A673 (cell line): Measurements from ENCODE around the gene SPDYE4. TPM values are rescaled to one million over a fixed set of nuclear protein-coding genes. Genes with fewer than 3 reads are reported as not detected.

Experiments used
- BruUV-seq: library from RNA; stranded (reverse); fragments of 400-500 nt; replicated peaks from 2 replicates; lab custom pipeline; 2021; lab: Mats Ljungman, UMichigan
- CTCF ChIA-PET: fragments of 300-600 bp; sonication (Branson Sonifier 250); formaldehyde crosslinking; loops from one replicate; lab custom pipeline; 2022; ENCODE audit warnings: antibody characterized with exemption; lab: Charles Lee
- POLR2A ChIA-PET: fragments of 300-600 bp; sonication (Branson Sonifier 250); formaldehyde crosslinking; loops from one replicate; lab custom pipeline; 2022; ENCODE audit warnings: antibody characterized with exemption; ENCODE audit not compliant: low non-redundant PET; lab: Charles Lee
- DNase-seq: peaks from one replicate; pipeline ENCODE4 v3.0.0-alpha.2; 2015; ENCODE audit warnings: low spot score
- H3K27ac ChIP-seq: fragments of 200-600 bp; sonication (generic); 2 replicates; pipeline ENCODE4 v1.5.1; 2016; ENCODE audit warnings: mixed run types, low read depth, mild to moderate bottlenecking, mixed read lengths, antibody characterized with exemption, low read length; ENCODE audit not compliant: poor library complexity, severe bottlenecking
- H3K27me3 ChIP-seq: fragments of 200-600 bp; sonication (generic); replicated peaks from 2 replicates; pipeline ENCODE4 v1.6.1; 2017; ENCODE audit warnings: mixed run types, low read depth, mild to moderate bottlenecking, mixed read lengths, antibody characterized with exemption, low read length; ENCODE audit not compliant: insufficient read depth, poor library complexity
- H3K36me3 ChIP-seq: fragments of 200-600 bp; sonication (generic); 2 replicates; pipeline ENCODE4 v1.6.1; 2016; ENCODE audit warnings: mixed run types, mild to moderate bottlenecking, mixed read lengths, antibody characterized with exemption, low read length; ENCODE audit not compliant: insufficient read depth, poor library complexity, severe bottlenecking
- H3K4me1 ChIP-seq: fragments of 200-600 bp; sonication (generic); 2 replicates; pipeline ENCODE4 v1.6.1; 2017; ENCODE audit warnings: mixed run types, mild to moderate bottlenecking, mixed read lengths, antibody characterized with exemption, low read length; ENCODE audit not compliant: insufficient read depth, poor library complexity, severe bottlenecking
- H3K4me3 ChIP-seq: fragments of 200-600 bp; sonication (generic); 2 replicates; pipeline ENCODE4 v1.5.1; 2016; ENCODE audit warnings: low read depth, mixed run types, mild to moderate bottlenecking, mixed read lengths, low read length; ENCODE audit not compliant: poor library complexity, severe bottlenecking
- H3K9me3 ChIP-seq: fragments of 200-600 bp; sonication (generic); 2 replicates; pipeline ENCODE4 v1.6.1; 2016; ENCODE audit warnings: mixed run types, low read depth, mild to moderate bottlenecking, mixed read lengths, antibody characterized with exemption, low read length; ENCODE audit not compliant: poor library complexity, severe bottlenecking
- EZH2 ChIP-seq: fragments of 200-600 bp; sonication (generic); IDR thresholded peaks from 2 replicates; pipeline ENCODE4 v1.6.1; 2017; ENCODE audit warnings: borderline replicate concordance, low read depth, mild to moderate bottlenecking, mixed read lengths, antibody characterized with exemption, low read length; ENCODE audit not compliant: poor library complexity, severe bottlenecking
- intact Hi-C: fragments of 100-400 bp; cut with micrococcal nuclease; formaldehyde crosslinking; loops from one replicate; pipeline ENCODE4 v1.10.0; 2022; ENCODE audit not compliant: unreplicated experiment
- total RNA-seq: library from RNA; stranded (reverse); gene quantifications from 2 replicates; pipeline ENCODE4 v1.2.3, GENCODE V29; 2021
- TF ChIP-seq, protein P1 (sequence below): fragments of 300-800, 200-600 bp; sonication (generic); conservative IDR thresholded peaks from 2 replicates; pipeline ENCODE4 v1.5.1; 2017; ENCODE audit warnings: low read depth, mild to moderate bottlenecking, antibody characterized with exemption, low read length, moderate library complexity, mixed read lengths

Gene SPDYE4
- total RNA-seq, 1 experiment from 2014 or later: not detected

- Histone ChIP-seq H3K36me3 (no peaks in the 10 kb centered on the region), H3K4me3 (no peak overlapping the region), H3K27me3 (peaks cover 6% of the 10 kb centered on the region), H3K9me3 (no peaks in the 10 kb centered on the region), H3K4me1 (no peaks in the 10 kb centered on the region), H3K27ac (no peak overlapping the region)
- ChIA-PET CTCF (no interaction called here), POLR2A (no interaction called here)
- DNase-seq: no peak
- TF ChIP-seq EZH2: no peak
- TF ChIP-seq, protein P1, sequence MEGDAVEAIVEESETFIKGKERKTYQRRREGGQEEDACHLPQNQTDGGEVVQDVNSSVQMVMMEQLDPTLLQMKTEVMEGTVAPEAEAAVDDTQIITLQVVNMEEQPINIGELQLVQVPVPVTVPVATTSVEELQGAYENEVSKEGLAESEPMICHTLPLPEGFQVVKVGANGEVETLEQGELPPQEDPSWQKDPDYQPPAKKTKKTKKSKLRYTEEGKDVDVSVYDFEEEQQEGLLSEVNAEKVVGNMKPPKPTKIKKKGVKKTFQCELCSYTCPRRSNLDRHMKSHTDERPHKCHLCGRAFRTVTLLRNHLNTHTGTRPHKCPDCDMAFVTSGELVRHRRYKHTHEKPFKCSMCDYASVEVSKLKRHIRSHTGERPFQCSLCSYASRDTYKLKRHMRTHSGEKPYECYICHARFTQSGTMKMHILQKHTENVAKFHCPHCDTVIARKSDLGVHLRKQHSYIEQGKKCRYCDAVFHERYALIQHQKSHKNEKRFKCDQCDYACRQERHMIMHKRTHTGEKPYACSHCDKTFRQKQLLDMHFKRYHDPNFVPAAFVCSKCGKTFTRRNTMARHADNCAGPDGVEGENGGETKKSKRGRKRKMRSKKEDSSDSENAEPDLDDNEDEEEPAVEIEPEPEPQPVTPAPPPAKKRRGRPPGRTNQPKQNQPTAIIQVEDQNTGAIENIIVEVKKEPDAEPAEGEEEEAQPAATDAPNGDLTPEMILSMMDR: no peak
- no TSS peak for BruUV-seq
- intact Hi-C loops: no loop called here
These were observed 41.3 kb upstream of the SPDYE4 start for GRCh38 chr17:8799570-8800212.

DNA sequence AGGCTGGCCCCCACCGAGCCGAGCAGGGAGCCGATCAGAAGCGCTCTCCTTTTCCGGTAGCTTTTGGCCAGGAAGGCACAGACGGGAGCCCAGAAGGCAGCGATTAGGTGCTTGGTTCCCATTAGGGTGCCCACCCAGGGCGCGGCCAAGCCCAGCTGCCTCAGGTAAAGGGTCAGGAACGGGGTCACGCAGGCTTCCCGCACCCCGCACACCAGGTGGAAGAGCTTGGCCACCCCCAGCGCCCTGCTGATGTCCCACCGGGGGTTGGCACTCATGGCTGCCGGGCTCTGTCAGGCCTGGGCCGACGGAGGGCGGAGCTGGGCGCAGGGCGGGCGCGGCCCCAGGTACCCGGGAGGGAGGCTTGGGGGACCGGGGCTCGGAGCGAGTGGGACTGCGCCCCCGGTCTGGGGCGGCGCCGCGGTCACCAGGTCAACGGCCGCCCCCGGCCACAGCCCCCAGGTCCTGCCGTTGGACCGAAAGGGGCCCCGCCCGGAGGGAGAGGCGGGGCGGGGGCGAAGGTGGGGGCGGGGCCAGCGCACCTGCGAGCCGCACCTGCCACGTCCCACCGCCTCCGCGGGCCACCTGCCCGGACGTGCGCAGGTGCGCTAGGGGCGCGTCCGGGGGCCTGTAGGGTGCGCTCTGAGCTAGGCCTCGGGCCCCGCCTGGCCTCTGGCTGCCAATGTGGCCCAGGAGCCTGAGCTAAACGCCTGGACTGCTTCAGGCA is 40.7 kb upstream of the SPDYE4 start, which contains the start of gene MFSD6L:
Gene MFSD6L, minus strand, starts transcription at position 520 of the 724 bp plus-strand sequence. Its CDS starts 245 bp downstream, at position 275.
- DNase-seq: no peak
- peaks cover 6% of the 10 kb centered on the region for H3K27me3 ChIP-seq

DNA sequence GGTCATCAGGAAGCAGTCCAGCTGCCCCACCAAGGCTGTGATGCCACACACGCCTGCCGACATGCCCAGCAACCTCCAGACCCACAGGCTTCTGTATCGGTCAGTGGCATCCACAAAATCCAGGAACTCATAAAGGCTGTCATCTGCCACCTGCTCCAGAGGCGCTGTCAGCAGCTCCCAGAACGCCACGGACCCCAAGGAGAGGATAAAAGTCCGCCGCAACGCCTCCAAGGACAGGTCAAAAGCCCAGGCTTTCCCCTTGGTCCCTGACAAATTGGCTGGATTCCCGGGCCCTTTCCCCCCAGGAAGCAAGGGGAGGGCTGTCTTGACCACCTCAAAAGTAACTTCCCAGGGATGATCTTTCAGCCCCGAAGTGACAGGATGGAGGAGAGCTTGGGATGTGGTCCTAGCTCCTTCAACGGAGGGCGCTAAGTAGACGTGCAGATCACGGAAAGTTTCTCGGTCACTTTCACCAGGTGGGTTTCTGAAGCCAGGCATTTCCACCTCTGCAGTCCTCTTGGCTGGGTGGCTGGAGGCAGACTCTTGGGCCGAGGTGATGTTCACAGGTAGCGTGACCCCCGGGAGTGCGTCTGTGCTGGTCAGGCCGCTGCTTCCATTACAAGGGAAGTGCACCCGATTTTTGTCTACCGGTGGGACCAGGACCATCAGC is 40.0 kb upstream of the SPDYE4 start:
- TF ChIP-seq, protein P1: no peak
- TF ChIP-seq EZH2: no peak
- no peaks in the 10 kb centered on the region for H3K4me1 ChIP-seq
- no peak for DNase-seq
- peaks cover 6% of the 10 kb centered on the region for H3K27me3 ChIP-seq
- H3K27ac ChIP-seq: no peak overlapping the region
- POLR2A ChIA-PET: no interaction called here
- no peaks in the 10 kb centered on the region for H3K9me3 ChIP-seq
- CTCF ChIA-PET: no interaction called here
- H3K36me3 ChIP-seq: no peaks in the 10 kb centered on the region
- no peak overlapping the region for H3K4me3 ChIP-seq
- intact Hi-C loops: no loop called here
- BruUV-seq: no TSS peak

More for the DNA sequence above, 40.7 kb upstream of the SPDYE4 start, which contains the start of gene MFSD6L:
- TF ChIP-seq, protein P1: no peak
- TF ChIP-seq EZH2: no peak
- Histone ChIP-seq H3K4me3 (no peak within 1 kb of the TSS), H3K4me1 (no peaks in the 10 kb centered on the region), H3K9me3 (no peaks in the 10 kb centered on the region), H3K36me3 (no peaks in the 10 kb centered on the region), H3K27ac (no peak within 1 kb of the TSS)
- CTCF ChIA-PET: no interaction called here
- intact Hi-C loops: no loop called here
- no TSS peak for BruUV-seq
- POLR2A ChIA-PET: no interaction called here
